NCI-H2196 treated with DMSO at 0.1 percent for 48 hours (cell line): ENCODE measurements around the gene S100A4.
A peak's percentile ranks its signal among the peaks of the same experiment; 100 is the strongest.
"Not testable (repeated sequence)": the region's sequence is repeated elsewhere in the genome, so short reads cannot be mapped to it uniquely, and the experiment has no call there.

ENCODE experiments used
- DNase-seq: peaks from one replicate; lab custom pipeline; 2025; ENCODE audit not compliant: unreplicated experiment; lab: John Stamatoyannopoulos, UW

The S100A4 gene

GRCh38 chr1:153545067-153546055 is at the start of gene S100A4:
Gene S100A4 (minus strand): TSS chr1:153545806. CDS start chr1:153544794, 1,012 bp downstream.
- DNase-seq: peak; percentile 79

- DNase-seq: no peak
Measured at GRCh38 chr1:153592748-153593147, 47.1 kb upstream of the S100A4 start.

- no peak for DNase-seq
Measured at GRCh38 chr1:153588482-153588881, 42.9 kb upstream of the S100A4 start.

- not testable (repeated sequence) for DNase-seq
Measured at GRCh38 chr1:153588033-153588432, 42.4 kb upstream of the S100A4 start.

- no peak for DNase-seq
Measured at GRCh38 chr1:153587314-153587713, 41.7 kb upstream of the S100A4 start.

GRCh38 chr1:153586347-153586746 is 40.7 kb upstream of the S100A4 start:
- DNase-seq: no peak

- DNase-seq: no peak
Measured at GRCh38 chr1:153585006-153585405, 39.4 kb upstream of the S100A4 start.

- DNase-seq: no peak
Measured at GRCh38 chr1:153583976-153584375, 38.4 kb upstream of the S100A4 start.

GRCh38 chr1:153583514-153583913 is 37.9 kb upstream of the S100A4 start:
- not testable (repeated sequence) for DNase-seq

GRCh38 chr1:153582836-153583235 is 37.2 kb upstream of the S100A4 start:
- DNase-seq: not testable (repeated sequence)

GRCh38 chr1:153578936-153579335 is 33.3 kb upstream of the S100A4 start:
- DNase-seq: no peak

GRCh38 chr1:153578490-153578889 is 32.9 kb upstream of the S100A4 start:
- no peak for DNase-seq

GRCh38 chr1:153577624-153578051 is 32.0 kb upstream of the S100A4 start:
- DNase-seq: no peak

GRCh38 chr1:153577138-153577537 is 31.5 kb upstream of the S100A4 start:
- no peak for DNase-seq

- DNase-seq: not testable (repeated sequence)
Measured at GRCh38 chr1:153575497-153575896, 29.9 kb upstream of the S100A4 start.

GRCh38 chr1:153575081-153575491 is 29.5 kb upstream of the S100A4 start:
- not testable (repeated sequence) for DNase-seq

GRCh38 chr1:153573351-153573750 is 27.7 kb upstream of the S100A4 start:
- no peak for DNase-seq

GRCh38 chr1:153572569-153573015 is 27.0 kb upstream of the S100A4 start:
- peak; percentile 63 for DNase-seq

GRCh38 chr1:153571706-153572105 is 26.1 kb upstream of the S100A4 start:
- DNase-seq: no peak

- DNase-seq: no peak
Measured at GRCh38 chr1:153570874-153571273, 25.3 kb upstream of the S100A4 start.

- no peak for DNase-seq
Measured at GRCh38 chr1:153569465-153569864, 23.9 kb upstream of the S100A4 start.

GRCh38 chr1:153568367-153569099 is 22.9 kb upstream of the S100A4 start:
- peak; percentile 94 for DNase-seq
